Articular chondrocyte of knee joint (primary cell): ENCODE data around the gene BANF1. TPM values are rescaled to one million over a fixed set of nuclear protein-coding genes. Genes with fewer than 3 reads are reported as not detected.

Source experiments
- total RNA-seq: library from RNA; depleted of rRNA; stranded (reverse); fragments of >200 nt; gene quantifications from 2 replicates; pipeline ENCODE4 v1.2.3, GENCODE V29; 2012

Gene BANF1, protein sequence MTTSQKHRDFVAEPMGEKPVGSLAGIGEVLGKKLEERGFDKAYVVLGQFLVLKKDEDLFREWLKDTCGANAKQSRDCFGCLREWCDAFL
- total RNA-seq: 37.4 and 40.0 TPM in 2 replicates

DNA sequence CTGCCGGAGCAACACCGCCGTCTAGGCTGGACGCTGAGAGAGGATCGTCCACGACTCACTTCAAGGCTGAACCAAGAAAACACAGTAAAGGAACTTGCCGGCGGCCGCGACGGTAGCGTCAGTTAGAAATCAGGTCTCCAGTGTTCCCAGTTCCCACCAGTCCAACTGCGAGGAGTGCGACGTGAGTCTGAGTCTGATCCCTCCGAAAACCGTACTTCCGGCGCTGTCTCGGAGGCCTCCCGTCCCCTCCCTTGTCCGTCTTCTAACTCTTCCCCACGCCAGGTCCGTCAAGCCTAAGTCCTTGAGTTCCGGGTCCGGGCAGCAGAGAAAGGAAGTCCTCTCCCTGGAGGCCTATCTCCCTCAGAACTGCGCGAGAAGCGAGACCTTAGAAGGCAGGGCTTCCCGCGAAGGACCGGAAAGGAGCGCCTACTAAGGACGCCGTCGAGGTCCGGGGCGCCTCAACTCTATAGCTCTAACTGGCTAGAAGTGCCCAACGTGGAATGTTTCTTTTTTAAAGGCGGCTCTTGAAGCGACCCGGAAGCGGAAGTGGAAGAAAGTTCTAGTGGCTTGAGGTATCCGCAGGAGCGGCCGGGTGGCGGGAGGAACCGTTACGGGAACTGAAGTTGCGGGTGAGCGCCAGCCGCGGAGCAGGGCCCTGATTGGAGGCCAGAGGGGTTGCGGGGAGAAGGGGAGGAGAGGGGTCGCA lies at the start of gene BANF1, which contains the start of gene EIF1AD:
TSS of gene BANF1 (plus strand) at position 562 of the 706 bp plus-strand sequence. CDS start 748 bp downstream, outside the sequence.
TSS of gene EIF1AD (minus strand) at position 216 of the 706 bp plus-strand sequence. CDS start 1,768 bp downstream, outside the sequence.

DNA sequence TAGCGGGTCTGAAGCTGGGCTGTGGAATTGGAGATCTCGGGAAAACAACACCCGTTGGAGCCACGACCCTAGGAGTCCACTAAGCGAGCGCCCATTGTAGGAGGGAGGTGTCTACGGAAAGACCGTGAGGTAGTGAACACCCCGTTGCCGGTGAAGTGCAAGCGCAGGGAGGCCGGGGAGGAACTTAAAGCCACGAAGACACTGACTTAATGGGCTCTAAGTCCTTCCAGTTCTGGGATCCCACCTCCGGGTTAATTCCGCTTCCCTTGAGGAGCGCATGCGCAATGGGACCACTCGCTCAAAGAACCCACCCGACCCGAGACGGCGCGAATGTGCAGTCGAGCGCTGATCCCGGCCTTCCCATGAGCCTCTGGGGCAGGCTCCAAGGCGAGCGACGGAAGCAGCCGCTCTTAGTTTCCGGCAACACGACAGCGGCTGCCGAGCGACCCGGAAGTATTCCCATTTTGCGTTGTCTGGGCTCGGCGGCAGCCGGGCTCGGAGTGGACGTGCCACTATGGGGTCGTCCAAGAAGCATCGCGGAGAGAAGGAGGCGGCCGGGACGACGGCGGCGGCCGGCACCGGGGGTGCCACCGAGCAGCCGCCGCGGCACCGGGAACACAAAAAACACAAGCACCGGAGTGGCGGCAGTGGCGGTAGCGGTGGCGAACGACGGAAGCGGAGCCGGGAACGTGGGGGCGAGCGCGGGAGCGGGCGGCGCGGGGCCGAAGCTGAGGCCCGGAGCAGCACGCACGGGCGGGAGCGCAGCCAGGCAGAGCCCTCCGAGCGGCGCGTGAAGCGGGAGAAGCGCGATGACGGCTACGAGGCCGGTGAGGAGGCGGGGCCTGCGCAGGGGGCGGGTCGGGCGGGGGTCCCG lies 40.8 kb upstream of the BANF1 start, which contains the start of gene SART1:
TSS of gene SART1 (plus strand) at position 468 of the 874 bp plus-strand sequence. CDS start at position 515, 47 bp downstream.

DNA sequence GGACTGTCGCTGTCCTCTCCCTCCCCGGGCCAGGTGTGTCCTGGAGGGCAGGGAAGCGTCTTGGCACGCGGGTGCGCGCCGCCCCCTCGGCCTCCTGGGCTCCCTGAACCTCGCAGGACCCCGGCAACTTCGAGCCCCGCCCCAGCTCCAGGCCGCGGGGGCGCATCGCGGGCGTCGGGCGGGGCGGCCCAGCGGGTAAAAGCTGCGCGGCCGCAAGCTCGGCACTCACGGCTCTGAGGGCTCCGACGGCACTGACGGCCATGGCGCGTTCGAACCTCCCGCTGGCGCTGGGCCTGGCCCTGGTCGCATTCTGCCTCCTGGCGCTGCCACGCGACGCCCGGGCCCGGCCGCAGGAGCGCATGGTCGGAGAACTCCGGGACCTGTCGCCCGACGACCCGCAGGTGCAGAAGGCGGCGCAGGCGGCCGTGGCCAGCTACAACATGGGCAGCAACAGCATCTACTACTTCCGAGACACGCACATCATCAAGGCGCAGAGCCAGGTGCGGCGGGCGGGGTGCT lies 9.5 kb downstream of the BANF1 start, which contains the start of gene CST6:
TSS of gene CST6 (plus strand) at position 224 of the 519 bp plus-strand sequence. CDS start at position 261, 37 bp downstream.

DNA sequence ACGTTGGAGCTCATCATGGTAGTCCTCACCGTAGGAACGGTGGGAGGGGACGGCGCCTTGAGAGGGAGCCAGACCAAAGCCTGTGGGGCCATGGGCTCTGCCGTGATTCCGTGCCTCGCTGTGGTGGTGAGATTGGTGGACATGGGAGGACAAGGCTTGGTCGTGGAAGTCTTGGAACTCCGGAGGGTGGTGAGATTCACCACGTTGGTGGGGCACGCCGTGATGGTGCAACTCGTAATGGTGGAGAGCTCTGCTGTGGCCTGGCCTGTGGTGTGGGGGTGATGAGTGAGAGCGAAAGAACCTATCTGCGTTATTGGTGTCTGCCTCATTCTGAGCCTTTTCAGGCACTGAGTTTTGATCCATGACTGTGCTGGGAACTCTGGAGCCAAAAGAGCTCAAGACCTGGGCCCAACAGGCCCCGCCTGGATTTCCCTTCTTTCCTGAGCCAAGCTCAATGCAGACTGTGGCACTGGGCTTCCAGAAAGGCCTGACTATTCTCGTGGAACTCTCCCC lies 23.8 kb downstream of the BANF1 start, which contains the start of gene CATSPER1:
TSS of gene CATSPER1 (minus strand) at position 463 of the 513 bp plus-strand sequence. CDS start at position 363, 100 bp downstream.

DNA sequence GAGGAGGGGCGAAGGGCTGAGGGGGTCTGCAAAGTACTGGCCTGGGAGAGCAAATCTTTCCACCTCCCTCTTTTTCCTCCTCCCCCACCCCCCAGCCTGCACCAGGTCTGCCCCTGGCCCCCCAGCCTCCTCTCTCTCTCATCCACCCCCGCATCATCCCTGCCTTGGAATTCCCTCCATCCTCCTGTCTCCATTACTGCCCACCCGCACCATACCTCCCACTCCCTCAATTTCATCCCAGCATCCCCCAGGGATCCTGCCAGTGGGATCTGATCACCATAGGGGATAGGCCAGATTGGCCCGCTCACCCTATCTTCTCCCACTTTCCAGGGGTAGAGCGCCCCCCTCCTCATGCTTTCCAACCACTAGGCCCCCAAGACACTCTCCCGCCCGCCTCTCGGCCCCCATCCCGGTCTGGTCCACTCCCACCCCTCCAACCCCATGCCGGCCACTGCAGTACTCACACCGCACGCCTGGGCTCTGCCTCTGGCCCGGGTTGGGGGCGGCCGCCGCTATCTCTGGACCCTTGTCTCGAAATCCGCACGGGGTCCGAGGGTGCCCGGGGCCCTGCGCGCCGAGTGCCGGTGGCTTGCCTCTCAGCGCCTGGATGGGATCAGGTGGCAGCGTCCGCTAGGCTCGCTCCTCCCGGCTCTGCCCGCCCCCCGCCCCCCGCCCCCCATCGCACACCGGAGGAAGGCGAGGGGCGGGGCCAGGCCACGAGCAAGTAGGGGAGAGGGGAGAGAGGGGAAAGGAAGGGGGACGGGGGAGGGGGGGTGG lies 46.4 kb downstream of the BANF1 start, which contains the start of gene GAL3ST3:
TSS of gene GAL3ST3 (minus strand) at position 615 of the 777 bp plus-strand sequence. CDS start 3,746 bp downstream, outside the sequence.

DNA sequence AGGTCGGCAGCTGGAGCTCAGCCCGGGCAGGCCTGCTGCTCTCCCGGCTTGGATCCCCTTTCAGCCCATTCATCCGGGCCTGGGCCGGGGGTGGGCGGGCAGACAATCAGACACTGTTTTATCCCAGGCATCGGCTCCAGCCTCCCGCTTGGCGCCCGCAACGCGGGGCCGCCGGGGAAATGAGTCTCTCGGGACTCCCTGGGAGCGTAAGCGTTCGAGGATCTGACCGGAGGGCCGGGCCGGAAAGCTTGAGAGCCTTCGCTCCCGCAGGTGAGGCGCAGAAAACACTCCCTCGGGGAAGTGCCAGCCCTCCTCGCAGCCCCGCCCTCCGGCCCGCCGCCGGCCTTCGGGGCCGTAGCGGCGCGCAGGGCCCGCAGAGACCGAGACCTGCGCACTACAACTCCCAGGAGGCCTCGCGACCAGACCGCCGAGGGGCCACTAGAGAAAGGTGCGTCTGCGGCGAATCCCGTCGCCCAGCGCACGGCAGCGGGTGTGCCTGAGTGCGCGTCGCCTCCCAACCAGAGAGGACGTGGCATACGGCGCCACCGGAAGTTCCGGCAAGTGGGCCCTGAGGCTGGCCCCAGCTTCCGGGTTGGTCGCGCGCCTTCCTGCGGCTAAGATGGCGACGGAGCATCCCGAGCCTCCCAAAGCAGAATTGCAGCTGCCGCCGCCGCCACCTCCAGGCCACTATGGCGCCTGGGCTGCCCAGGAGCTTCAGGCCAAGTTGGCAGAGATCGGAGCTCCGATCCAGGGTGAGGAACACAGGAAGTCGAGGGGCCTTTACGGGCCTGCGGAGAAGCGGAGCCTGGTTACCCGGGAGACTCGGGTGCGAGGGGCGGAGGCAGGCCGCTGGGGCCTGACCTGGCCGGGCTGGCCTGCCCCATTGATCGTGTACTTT lies 49.7 kb downstream of the BANF1 start, which contains the start of gene SF3B2:
TSS of gene SF3B2 (plus strand) at position 599 of the 898 bp plus-strand sequence. CDS start at position 620, 21 bp downstream.

Other genes starting within 250 kb of the BANF1 start
- gene AP5B1, start 221.5 kb upstream of the BANF1 start, total RNA-seq: 11.8 and 14.9 TPM in 2 replicates
- gene OVOL1, start 215.4 kb upstream of the BANF1 start, total RNA-seq: not detected in 2 replicates
- 1.2 and 2.2 TPM in 2 replicates for gene SNX32, start 168.5 kb upstream of the BANF1 start, total RNA-seq
- 577 and 633 TPM in 2 replicates for gene CFL1, start 144.3 kb upstream of the BANF1 start, total RNA-seq
- 29.2 and 34.4 TPM in 2 replicates for gene MUS81, start 142.1 kb upstream of the BANF1 start, total RNA-seq
- gene EFEMP2, start 129.7 kb upstream of the BANF1 start, total RNA-seq: 102 and 105 TPM in 2 replicates
- gene CTSW, start 122.7 kb upstream of the BANF1 start, total RNA-seq: 0.13 TPM in 1 of 2 replicates, not detected in the other
- 130 and 132 TPM in 2 replicates for gene FIBP, start 114.0 kb upstream of the BANF1 start, total RNA-seq
- gene CCDC85B, start 111.8 kb upstream of the BANF1 start, total RNA-seq: 57.9 and 60.6 TPM in 2 replicates
- gene FOSL1, start 102.1 kb upstream of the BANF1 start, total RNA-seq: 13.1 and 26.1 TPM in 2 replicates
- gene C11orf68, start 83.4 kb upstream of the BANF1 start, total RNA-seq: 26.8 and 32.6 TPM in 2 replicates
- gene DRAP1, start 83.1 kb upstream of the BANF1 start, total RNA-seq: 147 and 149 TPM in 2 replicates
- gene TSGA10IP, start 57.0 kb upstream of the BANF1 start, total RNA-seq: not detected in 2 replicates
- 24.2 and 24.4 TPM in 2 replicates for gene SART1, start 40.8 kb upstream of the BANF1 start, total RNA-seq
- 26.6 and 27.2 TPM in 2 replicates for gene EIF1AD, start 346 bp upstream of the BANF1 start, total RNA-seq
- 3.0 and 7.6 TPM in 2 replicates for gene CST6, start 9.5 kb downstream of the BANF1 start, total RNA-seq
- gene CATSPER1, start 24.0 kb downstream of the BANF1 start, total RNA-seq: 0.26 and 0.43 TPM in 2 replicates
- gene GAL3ST3, start 46.7 kb downstream of the BANF1 start, total RNA-seq: 0.32 TPM in 1 of 2 replicates, not detected in the other
- 116 and 131 TPM in 2 replicates for gene SF3B2, start 49.9 kb downstream of the BANF1 start, total RNA-seq
- 29.5 and 36.6 TPM in 2 replicates for gene PACS1, start 67.8 kb downstream of the BANF1 start, total RNA-seq